Fibroblast of lung (primary cell): ENCODE results near the gene KIAA1328.

Experiments
- CTCF ChIP-seq, 2 donors: IDR thresholded peaks in 1 of 2; conservative IDR thresholded peaks in 1 of 2; 1 replicate in 1 of 2; 2 replicates in 1 of 2; pipeline ENCODE4 v1.5.1; 2011 to 2012; ENCODE audit warnings: low read length in 2 of 2, control low read depth in 1 of 2, inconsistent platforms in 1 of 2, low read depth in 1 of 2, mild to moderate bottlenecking in 1 of 2
- EZH2 ChIP-seq: IDR thresholded peaks from 2 replicates; pipeline ENCODE4 v1.5.1; 2012; ENCODE audit warnings: low read length, control low read depth, mild to moderate bottlenecking; ENCODE audit errors: missing control alignments

DNA sequence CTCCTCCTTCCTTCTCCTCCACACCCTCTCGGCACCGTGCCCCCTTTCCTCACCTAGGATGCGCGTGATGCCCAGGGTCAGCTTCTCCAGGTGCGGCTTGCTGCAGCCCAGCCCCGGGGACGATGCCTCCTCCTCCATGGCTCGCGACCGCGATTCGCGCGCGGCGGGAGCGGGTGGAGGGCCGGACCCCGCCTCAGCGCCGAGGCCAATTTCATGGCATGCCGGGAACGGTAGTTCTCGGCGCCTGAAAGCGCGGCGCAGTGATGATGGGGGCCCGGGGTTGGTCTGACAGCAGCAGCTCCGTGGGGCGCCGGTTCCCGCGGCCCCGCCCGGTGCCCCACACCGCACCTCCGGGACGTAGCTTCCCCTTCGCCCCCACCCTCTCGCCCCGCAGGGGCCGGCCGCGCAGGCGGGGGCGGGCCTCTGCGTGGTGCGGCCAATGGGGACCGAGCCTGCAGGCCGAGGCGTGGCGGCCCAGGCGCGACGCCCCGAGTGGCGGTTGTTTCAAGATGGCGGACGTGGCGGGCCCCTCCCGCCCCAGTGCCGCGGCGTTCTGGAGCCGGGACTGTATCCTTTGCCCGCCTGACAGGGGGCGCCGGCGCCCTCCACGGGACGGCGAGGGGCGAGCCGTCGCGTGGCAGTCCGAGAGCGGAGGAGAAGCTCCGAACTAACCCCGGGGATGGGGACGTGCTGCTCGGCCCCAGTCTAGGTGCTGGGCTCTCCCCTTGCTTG lies at the start of gene KIAA1328, which contains the start of gene TPGS2:
- TF ChIP-seq CTCF (conservative IDR thresholded peaks at IDR 0.05 in 1 of 2, IDR thresholded peaks at IDR 0.05 in 1 of 2; ENCODE audit: low read depth in 1 of 2, low read length in 2 of 2) (peak; percentile 29), EZH2 (no peak)
